GM19043 (cell line): ENCODE results near the gene GLI3.

Experiments used
- ATAC-seq: cut with Tn5 transposase; IDR thresholded peaks from one replicate; pipeline ENCODE4 v1.9.1; 2021; ENCODE audit warnings: low read depth; ENCODE audit not compliant: unreplicated experiment

GLI3 gene

GRCh38 chr7:42090806-42091205 lies 146.2 kb downstream of the GLI3 start:
- ATAC-seq, result no peak

GRCh38 chr7:42090056-42090455 lies 147.0 kb downstream of the GLI3 start:
- no peak for ATAC-seq

- no peak for ATAC-seq
These were observed 149.4 kb downstream of the GLI3 start for GRCh38 chr7:42087616-42088015.

- no peak for ATAC-seq
These were observed 151.5 kb downstream of the GLI3 start for GRCh38 chr7:42085531-42085930.

- no peak for ATAC-seq
These were observed 152.7 kb downstream of the GLI3 start for GRCh38 chr7:42084263-42084662.

- no peak for ATAC-seq
These were observed 153.7 kb downstream of the GLI3 start for GRCh38 chr7:42083284-42083683.

- no peak for ATAC-seq
These were observed 154.9 kb downstream of the GLI3 start for GRCh38 chr7:42082144-42082543.

- ATAC-seq, result no peak
These were observed 155.3 kb downstream of the GLI3 start for GRCh38 chr7:42081671-42082070.

GRCh38 chr7:42080841-42081586 lies 156.0 kb downstream of the GLI3 start:
- no peak for ATAC-seq

- ATAC-seq, result no peak
These were observed 159.5 kb downstream of the GLI3 start for GRCh38 chr7:42077271-42078135.

GRCh38 chr7:42076870-42077269 lies 160.1 kb downstream of the GLI3 start:
- no peak for ATAC-seq

GRCh38 chr7:42075418-42075817 lies 161.6 kb downstream of the GLI3 start:
- ATAC-seq, result no peak

- no peak for ATAC-seq
These were observed 162.9 kb downstream of the GLI3 start for GRCh38 chr7:42074076-42074475.

- no peak for ATAC-seq
These were observed 165.4 kb downstream of the GLI3 start for GRCh38 chr7:42071372-42072261.

GRCh38 chr7:42070068-42070467 lies 166.9 kb downstream of the GLI3 start:
- no peak for ATAC-seq

- no peak for ATAC-seq
These were observed 167.4 kb downstream of the GLI3 start for GRCh38 chr7:42069590-42069989.

GRCh38 chr7:42068554-42069280 lies 168.3 kb downstream of the GLI3 start:
- ATAC-seq, result no peak

GRCh38 chr7:42065942-42066341 lies 171.1 kb downstream of the GLI3 start:
- no peak for ATAC-seq

GRCh38 chr7:42065015-42065414 lies 172.0 kb downstream of the GLI3 start:
- no peak for ATAC-seq

GRCh38 chr7:42064534-42064933 lies 172.5 kb downstream of the GLI3 start:
- ATAC-seq, result no peak
